Hippocampal formation (tissue), 2 donors: ENCODE measurements around the gene CHRNG.
"Not testable (repeated sequence)": the region's sequence is repeated elsewhere in the genome, so short reads cannot be mapped to it uniquely, and the experiment has no call there.

ENCODE experiments used
- DNase-seq, 2 donors: peaks; one replicate each; lab custom pipeline; 2025; lab: John Stamatoyannopoulos, UW

Gene CHRNG

DNA sequence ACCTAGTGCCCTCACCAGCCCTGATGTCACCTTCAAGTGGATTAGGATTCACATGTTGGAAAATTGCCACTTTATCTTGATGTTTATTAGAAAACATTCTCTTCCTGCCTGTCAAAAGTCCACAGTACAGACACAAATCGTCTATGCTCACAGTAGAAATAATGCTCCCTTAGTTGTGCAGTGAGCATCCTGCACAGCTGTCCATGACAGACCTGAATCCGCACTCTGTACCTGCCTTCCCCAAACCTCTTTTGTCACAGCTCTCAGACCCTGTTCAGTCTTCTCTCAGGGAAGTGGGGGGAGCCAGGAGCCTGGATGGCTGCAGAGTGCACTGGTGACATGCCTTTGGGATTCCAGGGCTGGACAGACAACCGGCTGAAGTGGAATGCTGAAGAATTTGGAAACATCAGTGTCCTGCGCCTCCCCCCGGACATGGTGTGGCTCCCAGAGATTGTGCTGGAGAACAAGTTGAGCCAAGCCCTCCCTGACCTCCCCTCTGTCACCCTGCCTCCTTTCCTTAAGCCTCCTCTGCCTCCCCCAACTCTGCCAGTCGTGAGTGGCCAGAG lies 11.5 kb upstream of the CHRNG start:
- no peak for DNase-seq

- no peak for DNase-seq
Measured at GRCh38 chr2:232528746-232529460, 10.6 kb upstream of the CHRNG start.

- no peak for DNase-seq
Measured at GRCh38 chr2:232529806-232530547, 9.5 kb upstream of the CHRNG start.

- DNase-seq = no peak
Measured at GRCh38 chr2:232530626-232531260, 8.7 kb upstream of the CHRNG start.

DNA sequence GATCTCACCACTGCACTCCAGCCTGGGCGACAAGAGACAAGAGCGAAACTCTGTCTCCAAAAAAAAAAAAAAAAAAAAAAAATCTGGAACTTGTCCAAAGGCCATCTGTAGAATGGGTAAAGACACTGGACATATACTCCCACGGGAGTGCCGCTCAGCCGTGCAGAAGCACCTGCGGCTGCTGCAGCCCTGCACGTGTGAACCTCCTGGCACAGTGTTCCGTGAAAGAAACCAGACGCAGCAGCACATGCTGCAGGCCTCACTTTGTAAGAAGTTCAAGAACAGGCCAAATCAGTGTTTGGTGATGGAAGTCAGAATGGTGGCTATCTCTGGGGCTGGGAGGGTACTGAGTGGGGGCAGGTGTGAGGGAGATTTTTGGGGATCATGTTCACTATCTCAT lies 7.1 kb upstream of the CHRNG start:
- DNase-seq = no peak

DNA sequence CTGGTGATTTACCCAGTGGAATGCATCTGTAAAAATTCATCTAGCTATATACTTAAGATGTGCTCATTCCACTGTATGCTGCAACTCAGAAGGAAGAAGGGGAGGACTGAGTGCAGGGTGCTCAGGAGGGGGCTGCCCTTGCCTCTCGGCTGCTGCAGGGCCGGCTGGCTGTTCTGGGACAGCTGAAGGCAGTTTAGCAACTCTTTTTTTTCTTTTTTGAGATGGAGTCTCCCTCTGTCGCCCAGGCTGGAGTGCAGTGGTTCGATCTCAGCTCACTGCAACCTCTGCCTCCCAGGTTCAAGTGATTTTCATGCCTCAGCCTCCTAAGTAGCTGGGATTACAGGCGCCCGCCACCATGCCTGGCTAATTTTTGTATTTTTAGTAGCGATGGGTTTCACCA lies 6.7 kb upstream of the CHRNG start:
- not testable (repeated sequence) for DNase-seq

- no peak for DNase-seq
Measured at GRCh38 chr2:232533944-232534710, 5.4 kb upstream of the CHRNG start.

- no peak for DNase-seq
Measured at GRCh38 chr2:232534940-232535651, 4.4 kb upstream of the CHRNG start.

GRCh38 chr2:232535761-232536530 lies 3.5 kb upstream of the CHRNG start:
- DNase-seq = no peak

DNA sequence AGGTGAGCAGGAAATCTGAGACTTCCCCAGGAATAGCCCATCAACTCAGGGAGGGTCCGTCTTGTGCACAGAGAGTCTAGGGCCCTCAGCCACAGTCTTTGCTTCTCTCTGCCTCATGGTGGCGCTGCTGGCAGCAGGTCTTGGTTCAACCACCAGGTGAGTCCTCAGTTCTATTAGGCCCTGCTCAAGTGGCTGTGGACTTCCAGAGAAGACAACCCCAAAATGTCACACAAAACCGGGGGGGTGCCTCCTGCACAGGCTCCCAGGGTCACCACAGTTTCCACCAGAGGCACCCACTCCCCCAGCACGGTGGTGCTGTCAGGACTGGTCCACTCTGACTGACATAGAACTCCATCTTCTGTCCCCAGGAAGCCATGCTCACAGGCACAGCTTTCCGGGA lies 2.4 kb upstream of the CHRNG start:
- no peak for DNase-seq

DNA sequence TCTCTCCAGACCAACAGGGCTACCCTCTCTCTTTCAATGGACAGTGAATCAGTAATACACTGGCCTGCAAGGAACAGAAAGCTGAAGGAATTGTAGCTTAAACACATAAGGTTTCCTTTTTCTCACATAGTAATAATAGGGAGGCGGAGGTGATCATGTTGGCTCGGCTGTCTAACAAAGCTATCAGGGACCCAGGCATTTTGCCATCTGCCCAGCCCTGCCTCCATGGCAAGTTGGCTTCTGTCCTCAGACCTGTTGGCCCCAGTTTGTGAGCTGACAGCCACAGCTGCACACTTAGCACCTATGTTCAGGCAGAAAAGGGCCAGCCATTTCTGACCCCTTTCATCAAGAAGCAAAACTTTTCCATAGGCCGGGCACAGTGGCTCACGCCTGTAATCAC lies 2.0 kb upstream of the CHRNG start:
- no peak for DNase-seq

DNA sequence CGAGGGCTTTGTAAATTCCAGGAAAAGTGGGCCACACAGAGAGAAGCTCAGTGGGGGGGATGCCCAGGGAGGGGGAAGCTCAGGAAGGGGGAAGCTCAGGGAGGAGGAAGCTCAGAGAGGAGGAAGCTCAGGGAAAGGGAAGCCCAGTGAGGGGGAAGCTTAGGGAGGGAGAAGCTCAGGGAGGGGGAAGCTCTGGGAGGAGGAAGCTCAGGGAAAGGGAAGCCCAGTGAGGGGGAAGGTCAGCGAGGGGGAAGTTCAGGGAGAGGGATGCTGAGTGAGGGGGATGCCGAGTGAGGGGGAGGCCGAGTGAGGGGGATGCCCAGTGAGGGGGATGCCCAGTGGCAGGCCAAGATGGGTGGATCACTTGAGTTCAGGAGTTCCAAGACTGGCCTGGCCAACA lies 821 bp upstream of the CHRNG start:
- no peak for DNase-seq

GRCh38 chr2:232540441-232541041 lies 1.0 kb downstream of the CHRNG start:
- no peak for DNase-seq

- no peak for DNase-seq
Measured at GRCh38 chr2:232541195-232541960, 1.9 kb downstream of the CHRNG start.

DNA sequence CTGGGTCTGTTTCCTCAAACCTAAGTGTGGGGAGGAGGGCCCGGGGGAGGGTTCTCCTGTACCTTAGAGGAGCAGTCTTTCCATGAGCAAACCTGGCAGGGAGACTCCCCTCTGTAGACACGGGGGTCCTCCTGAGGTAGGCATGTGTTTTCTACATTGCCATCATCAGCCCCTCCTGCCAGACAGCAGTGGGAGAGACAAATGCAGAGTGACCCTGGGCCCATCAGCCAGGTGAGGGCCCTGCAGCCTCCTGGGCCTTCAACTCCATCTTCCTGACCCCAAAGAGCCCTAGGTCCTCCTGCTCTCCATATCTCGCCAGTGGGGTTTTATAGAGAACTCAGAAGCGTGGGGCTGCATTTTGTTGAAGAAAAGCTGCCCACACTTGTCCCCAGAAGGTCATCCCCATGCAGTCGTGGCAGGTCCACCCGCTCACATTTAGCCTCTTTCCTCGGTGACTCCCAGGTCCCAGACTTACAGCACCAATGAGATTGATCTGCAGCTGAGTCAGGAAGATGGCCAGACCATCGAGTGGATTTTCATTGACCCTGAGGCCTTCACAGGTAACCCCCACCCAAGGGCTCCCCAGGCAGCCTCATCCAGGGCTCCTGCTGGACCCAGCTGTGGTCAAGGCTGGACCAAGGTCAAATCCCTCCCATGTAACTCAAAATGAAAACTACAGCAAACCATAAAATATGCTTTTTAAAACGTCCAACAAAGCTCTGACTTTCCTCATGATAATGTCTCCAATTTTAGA lies 2.6 kb downstream of the CHRNG start:
- DNase-seq = no peak

DNA sequence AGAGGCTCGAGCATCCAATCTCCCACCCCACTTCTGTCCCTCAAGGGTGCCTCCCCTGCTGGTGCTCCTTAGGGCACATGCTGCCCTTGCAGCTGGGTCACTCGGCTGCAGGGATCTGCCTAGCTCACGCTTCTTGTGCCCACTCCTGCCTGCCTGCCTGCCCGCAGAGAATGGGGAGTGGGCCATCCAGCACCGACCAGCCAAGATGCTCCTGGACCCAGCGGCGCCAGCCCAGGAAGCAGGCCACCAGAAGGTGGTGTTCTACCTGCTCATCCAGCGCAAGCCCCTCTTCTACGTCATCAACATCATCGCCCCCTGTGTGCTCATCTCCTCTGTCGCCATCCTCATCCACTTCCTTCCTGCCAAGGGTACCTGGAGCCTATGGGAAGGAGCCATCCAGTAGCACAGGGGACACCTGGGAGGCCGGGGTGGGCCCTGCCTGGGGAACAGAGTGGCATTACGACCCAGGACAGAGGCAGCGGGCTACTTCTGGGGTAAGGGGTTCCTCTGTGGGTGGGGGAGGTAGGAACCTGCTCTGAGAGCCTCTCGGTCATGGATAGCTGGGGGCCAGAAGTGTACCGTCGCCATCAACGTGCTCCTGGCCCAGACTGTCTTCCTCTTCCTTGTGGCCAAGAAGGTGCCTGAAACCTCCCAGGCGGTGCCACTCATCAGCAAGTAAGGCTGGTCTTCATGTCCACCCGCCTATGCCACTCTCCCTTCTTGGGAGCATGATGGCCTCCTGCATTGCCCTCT lies 3.4 kb downstream of the CHRNG start:
- DNase-seq = no peak

GRCh38 chr2:232543491-232543890 lies 4.0 kb downstream of the CHRNG start:
- no peak for DNase-seq
